Smooth muscle cell (in vitro differentiated cells): ENCODE measurements around the gene FARSA. TPM values are rescaled to one million over a fixed set of nuclear protein-coding genes. Genes with fewer than 3 reads are reported as not detected.

Experiments used
- DNase-seq: peaks from one replicate; lab custom pipeline; 2025; ENCODE audit not compliant: unreplicated experiment; lab: John Stamatoyannopoulos, UW
- H2AFZ ChIP-seq: fragments of 200-600 bp; sonication (generic); 2 replicates; pipeline ENCODE4 v1.6.0; 2016; ENCODE audit warnings: antibody characterized with exemption, low read depth, mild to moderate bottlenecking
- H3F3A ChIP-seq: fragments of 200-600 bp; sonication (generic); 2 replicates; pipeline ENCODE4 v1.6.0; 2017; ENCODE audit warnings: antibody characterized with exemption, low read depth
- H3K27ac ChIP-seq: fragments of 200-600 bp; sonication (generic); 2 replicates; pipeline ENCODE4 v1.5.1; 2016; ENCODE audit warnings: low read depth, mild to moderate bottlenecking
- H3K27me3 ChIP-seq: fragments of 200-600 bp; sonication (generic); 2 replicates; pipeline ENCODE4 v1.6.1; 2016; ENCODE audit warnings: low read depth, mild to moderate bottlenecking
- H3K36me3 ChIP-seq: fragments of 200-600 bp; sonication (generic); 2 replicates; pipeline ENCODE4 v1.5.1; 2016; ENCODE audit warnings: low read depth
- H3K4me1 ChIP-seq: fragments of 200-600 bp; sonication (generic); 2 replicates; pipeline ENCODE4 v1.5.1; 2016; ENCODE audit warnings: low read depth
- H3K4me2 ChIP-seq: fragments of 200-600 bp; sonication (generic); 2 replicates; pipeline ENCODE4 v1.6.0; 2016; ENCODE audit warnings: mild to moderate bottlenecking
- H3K4me3 ChIP-seq: fragments of 200-600 bp; sonication (generic); 2 replicates; pipeline ENCODE4 v1.5.1; 2016; ENCODE audit warnings: mild to moderate bottlenecking
- H3K79me2 ChIP-seq: fragments of 200-600 bp; sonication (generic); 2 replicates; pipeline ENCODE4 v1.6.0; 2016; ENCODE audit warnings: low read depth, mild to moderate bottlenecking
- H3K9ac ChIP-seq: fragments of 200-600 bp; sonication (generic); 2 replicates; pipeline ENCODE4 v1.6.0; 2016; ENCODE audit warnings: low read depth
- H3K9me3 ChIP-seq: fragments of 200-600 bp; sonication (generic); replicated peaks from 2 replicates; pipeline ENCODE4 v1.5.1; 2016; ENCODE audit warnings: low read depth
- H4K20me1 ChIP-seq: fragments of 200-600 bp; sonication (generic); 2 replicates; pipeline ENCODE4 v1.6.0; 2016; ENCODE audit warnings: low read depth
- WGBS: methylation state at CpG from one replicate; pipeline ENCODE4 v1.1.7; 2016; ENCODE audit warnings: low lambda C conversion rate; 5-methylcytosine and 5-hydroxymethylcytosine counted together
- polyA plus RNA-seq: library from polyadenylated mRNA; unstranded; fragments of >200 nt; fragmentation: Nextera tagmentation; extraction: Ambion mirVana; gene quantifications from 2 replicates; pipeline ENCODE4 v1.2.1, GENCODE V29; 2016
- total RNA-seq: library from RNA; depleted of rRNA; stranded (reverse); fragments of >200 nt; gene quantifications from 2 replicates; pipeline ENCODE4 v1.2.3, GENCODE V29; 2014
- TF ChIP-seq, protein P1 (sequence below): fragments of 200-600 bp; sonication (generic); IDR thresholded peaks from 2 replicates; pipeline ENCODE4 v1.5.1; 2017; ENCODE audit warnings: borderline replicate concordance, mild to moderate bottlenecking, antibody characterized with exemption; ENCODE audit not compliant: insufficient read depth, poor library complexity, severe bottlenecking

The FARSA gene
- total and polyA plus RNA-seq, 2 experiments from 2014 or later, result 46.1 to 86.9 TPM

DNA sequence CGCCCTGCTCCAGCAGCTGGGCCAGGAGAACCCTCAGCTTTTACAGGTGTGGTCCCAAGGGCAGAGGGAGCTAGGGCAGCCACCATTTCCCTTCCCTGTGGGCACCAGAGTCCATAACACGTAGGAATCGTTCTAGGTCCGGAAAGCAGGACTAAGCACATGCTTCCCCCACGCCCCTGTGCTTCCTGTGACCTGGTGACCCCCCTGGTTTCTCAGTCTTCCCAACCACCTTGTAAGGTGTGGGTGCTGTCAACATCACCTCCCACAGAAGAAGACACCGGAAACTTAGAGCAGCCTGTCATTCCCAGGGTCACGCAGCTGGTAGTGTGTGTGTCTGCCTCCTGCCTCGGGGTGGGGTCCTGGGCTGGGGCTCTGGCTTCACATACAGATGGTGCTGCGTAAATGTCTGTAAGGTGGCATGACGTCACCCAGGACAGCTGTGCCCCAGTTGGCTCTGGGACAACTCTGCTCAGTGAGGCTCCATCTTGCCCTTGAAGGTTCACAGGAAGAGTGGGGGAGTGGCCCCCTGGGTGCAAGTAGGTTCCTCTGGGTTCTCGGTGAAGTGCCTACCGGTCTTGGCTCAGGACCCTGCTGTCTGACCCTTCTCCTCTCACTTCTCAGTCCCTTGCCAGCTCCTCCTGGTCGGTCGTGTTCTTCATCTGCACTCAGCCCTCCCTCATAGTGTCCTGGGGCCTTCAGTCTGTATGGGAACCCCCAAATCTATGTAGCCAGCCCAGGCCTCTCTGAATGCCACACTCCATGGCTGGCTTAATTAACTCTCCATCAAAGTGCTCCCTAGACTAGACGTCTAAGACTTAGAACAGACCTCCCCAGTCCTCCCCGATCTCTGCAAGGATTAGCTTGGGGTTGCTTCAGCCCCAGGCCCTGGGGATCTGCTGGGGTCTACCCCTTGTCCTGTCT lies 16.1 kb upstream of the FARSA start:
- Histone ChIP-seq H3F3A (peaks cover 15% of the 10 kb centered on the region), H3K4me3 (no peak overlapping the region), H2AFZ (no peak overlapping the region), H3K36me3 (no peaks in the 10 kb centered on the region), H3K4me2 (no peak overlapping the region), H3K27ac (no peak overlapping the region), H4K20me1 (peaks cover 28% of the 10 kb centered on the region), H3K79me2 (peaks cover 34% of the 10 kb centered on the region), H3K9ac (no peak overlapping the region), H3K27me3 (no peaks in the 10 kb centered on the region), H3K9me3 (no peaks in the 10 kb centered on the region), H3K4me1 (peaks cover 13% of the 10 kb centered on the region)
- TF ChIP-seq, protein P1, sequence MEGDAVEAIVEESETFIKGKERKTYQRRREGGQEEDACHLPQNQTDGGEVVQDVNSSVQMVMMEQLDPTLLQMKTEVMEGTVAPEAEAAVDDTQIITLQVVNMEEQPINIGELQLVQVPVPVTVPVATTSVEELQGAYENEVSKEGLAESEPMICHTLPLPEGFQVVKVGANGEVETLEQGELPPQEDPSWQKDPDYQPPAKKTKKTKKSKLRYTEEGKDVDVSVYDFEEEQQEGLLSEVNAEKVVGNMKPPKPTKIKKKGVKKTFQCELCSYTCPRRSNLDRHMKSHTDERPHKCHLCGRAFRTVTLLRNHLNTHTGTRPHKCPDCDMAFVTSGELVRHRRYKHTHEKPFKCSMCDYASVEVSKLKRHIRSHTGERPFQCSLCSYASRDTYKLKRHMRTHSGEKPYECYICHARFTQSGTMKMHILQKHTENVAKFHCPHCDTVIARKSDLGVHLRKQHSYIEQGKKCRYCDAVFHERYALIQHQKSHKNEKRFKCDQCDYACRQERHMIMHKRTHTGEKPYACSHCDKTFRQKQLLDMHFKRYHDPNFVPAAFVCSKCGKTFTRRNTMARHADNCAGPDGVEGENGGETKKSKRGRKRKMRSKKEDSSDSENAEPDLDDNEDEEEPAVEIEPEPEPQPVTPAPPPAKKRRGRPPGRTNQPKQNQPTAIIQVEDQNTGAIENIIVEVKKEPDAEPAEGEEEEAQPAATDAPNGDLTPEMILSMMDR, result no peak
- DNase-seq, result no peak
- WGBS, result 95% methylated on average over 16 of the region's 16 CpGs

DNA sequence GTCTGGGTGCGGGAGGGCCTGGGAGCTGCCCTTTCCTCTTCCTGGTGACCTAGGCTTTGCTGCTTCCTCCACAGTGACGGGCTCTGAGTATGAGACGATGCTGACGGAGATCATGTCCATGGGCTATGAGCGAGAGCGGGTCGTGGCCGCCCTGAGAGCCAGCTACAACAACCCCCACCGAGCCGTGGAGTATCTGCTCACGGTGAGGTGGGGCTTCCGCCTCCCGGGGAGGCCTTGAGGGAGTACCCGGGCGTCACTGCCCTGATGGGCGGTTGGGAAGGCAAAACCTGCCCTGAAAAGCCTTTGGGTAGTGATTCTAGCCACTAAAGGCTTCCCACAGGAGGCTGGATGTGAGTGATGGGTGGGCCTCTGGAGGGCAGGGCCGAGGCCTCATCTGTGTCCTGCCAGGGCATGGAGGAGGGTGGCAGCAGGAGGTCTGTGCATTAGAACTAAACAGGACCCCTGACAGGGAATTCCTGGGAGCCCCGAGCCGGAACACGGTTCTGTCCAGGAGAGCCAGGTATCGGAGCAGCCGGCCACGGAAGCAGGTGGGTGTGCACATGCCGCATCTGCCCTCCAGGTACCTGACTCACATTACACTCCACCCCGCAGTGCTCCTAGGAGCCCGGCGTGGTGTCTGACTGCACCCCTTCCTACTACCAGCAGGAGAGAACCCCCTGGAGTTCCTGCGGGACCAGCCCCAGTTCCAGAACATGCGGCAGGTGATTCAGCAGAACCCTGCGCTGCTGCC lies 15.3 kb upstream of the FARSA start:
- TF ChIP-seq, protein P1, result no peak
- no peak for DNase-seq
- Histone ChIP-seq H3K79me2 (peaks cover 26% of the 10 kb centered on the region), H3F3A (peaks cover 22% of the 10 kb centered on the region), H3K36me3 (no peaks in the 10 kb centered on the region), H3K4me2 (no peak overlapping the region), H3K9ac (no peak overlapping the region), H3K4me1 (peaks cover 13% of the 10 kb centered on the region), H3K27ac (no peak overlapping the region), H2AFZ (no peak overlapping the region), H3K9me3 (no peaks in the 10 kb centered on the region), H4K20me1 (peaks cover 36% of the 10 kb centered on the region), H3K4me3 (no peak overlapping the region), H3K27me3 (no peaks in the 10 kb centered on the region)
- WGBS, result 98% methylated on average over 28 of the region's 30 CpGs

DNA sequence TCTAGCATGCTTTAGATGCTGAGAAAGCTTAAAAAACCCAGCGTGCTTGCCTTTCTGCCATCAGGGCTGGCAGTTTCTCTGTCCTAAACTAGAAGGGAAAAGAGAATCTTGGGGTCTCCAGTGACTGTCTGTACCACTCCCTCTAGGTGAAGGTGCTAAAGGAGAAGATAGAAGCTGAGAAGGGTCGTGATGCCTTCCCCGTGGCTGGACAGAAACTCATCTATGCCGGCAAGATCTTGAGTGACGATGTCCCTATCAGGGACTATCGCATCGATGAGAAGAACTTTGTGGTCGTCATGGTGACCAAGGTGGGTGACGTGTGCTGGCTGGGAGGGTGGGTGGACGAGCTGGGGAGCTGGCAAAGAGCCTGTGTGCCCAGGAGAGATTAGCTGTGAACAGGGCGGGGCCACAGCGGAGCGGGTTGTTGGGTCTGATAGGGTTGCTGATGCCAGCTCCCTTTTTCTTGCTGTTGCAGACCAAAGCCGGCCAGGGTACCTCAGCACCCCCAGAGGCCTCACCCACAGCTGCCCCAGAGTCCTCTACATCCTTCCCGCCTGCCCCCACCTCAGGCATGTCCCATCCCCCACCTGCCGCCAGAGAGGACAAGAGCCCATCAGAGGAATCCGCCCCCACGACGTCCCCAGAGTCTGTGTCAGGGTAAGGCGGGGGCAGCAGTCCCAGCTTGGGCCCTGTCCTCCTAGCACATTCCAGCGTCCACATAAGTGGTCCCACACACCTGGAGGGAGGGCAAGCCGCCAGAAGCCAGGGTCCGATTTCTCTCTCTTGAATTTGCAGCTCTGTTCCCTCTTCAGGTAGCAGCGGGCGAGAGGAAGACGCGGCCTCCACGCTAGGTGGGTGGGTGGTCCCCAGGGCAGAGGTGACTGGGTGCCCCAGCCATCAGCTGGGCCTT lies 14.4 kb upstream of the FARSA start:
- H4K20me1 ChIP-seq, result peaks cover 39% of the 10 kb centered on the region
- TF ChIP-seq, protein P1, result no peak
- no peak overlapping the region for H3K27ac ChIP-seq
- H3K4me2 ChIP-seq, result peak overlapping the region; percentile 96
- H3K4me3 ChIP-seq, result no peak overlapping the region
- no peak overlapping the region for H3K9ac ChIP-seq
- DNase-seq, result no peak
- H3F3A ChIP-seq, result peaks cover 30% of the 10 kb centered on the region
- no peak overlapping the region for H2AFZ ChIP-seq
- no peaks in the 10 kb centered on the region for H3K9me3 ChIP-seq
- no peaks in the 10 kb centered on the region for H3K36me3 ChIP-seq
- no peaks in the 10 kb centered on the region for H3K27me3 ChIP-seq
- WGBS, result 97% methylated on average over 27 of the region's 28 CpGs
- peaks cover 13% of the 10 kb centered on the region for H3K4me1 ChIP-seq
- H3K79me2 ChIP-seq, result peaks cover 26% of the 10 kb centered on the region
